C4-2B (cell line): ENCODE measurements around the gene POLR3A.

Experiments used
- H3K27ac ChIP-seq: fragments of 450-650 bp; 2 replicates; pipeline ENCODE4 v1.5.1; 2017
- CTCF ChIP-seq: fragments of 450-650 bp; conservative IDR thresholded peaks from 2 replicates; pipeline ENCODE4 v1.5.1; 2017; ENCODE audit warnings: mild to moderate bottlenecking
- ZFX ChIP-seq: fragments of 450-650 bp; IDR thresholded peaks from 2 replicates; pipeline ENCODE4 v1.6.1; 2017

Gene POLR3A

DNA sequence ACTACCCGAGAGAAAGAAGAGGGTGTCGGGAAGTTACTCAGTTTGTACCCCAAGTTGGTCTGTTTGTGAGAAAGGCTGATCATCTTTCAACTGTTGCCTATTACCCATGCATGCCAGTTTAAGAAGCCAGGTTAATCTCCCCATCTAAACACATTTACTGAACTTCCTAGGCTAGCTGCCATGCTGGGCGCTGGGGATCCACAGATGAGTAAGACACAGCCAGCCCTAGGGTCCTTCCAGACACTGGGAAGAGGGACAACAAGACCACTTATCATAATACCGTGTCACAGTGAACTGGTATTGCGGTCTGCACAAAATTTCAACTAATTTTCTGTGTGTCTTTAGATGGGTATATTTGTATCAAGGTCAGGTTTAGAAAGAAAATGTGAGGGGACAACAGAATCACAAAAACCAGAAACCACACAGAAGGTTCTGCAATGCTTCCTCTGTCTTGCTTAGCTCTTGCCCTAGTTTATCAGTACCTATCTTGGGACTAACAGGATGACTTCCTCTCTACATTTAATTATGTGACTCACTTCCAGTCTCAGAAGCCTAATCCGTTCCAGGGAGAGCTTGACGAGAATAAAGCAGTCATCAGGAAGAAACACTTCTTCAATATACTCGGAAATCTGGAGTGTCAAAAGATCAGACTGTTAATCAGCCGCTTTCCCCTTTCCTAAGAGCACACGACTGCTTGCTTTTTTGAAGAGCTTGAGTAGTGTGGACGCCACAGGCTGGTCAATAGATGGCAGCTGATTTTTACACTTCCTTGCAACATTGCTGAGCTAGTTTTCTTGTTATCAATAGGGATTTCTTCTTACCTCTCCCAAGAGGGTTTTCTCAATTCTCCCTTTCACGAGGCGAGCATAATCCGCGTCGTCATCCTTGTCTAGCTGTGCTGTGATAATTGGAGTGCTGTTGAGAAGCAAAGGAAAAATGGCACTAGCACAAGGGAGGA lies 45.7 kb downstream of the POLR3A start:
- TF ChIP-seq ZFX (no peak), CTCF (no peak)
- H3K27ac ChIP-seq: no peak overlapping the region

DNA sequence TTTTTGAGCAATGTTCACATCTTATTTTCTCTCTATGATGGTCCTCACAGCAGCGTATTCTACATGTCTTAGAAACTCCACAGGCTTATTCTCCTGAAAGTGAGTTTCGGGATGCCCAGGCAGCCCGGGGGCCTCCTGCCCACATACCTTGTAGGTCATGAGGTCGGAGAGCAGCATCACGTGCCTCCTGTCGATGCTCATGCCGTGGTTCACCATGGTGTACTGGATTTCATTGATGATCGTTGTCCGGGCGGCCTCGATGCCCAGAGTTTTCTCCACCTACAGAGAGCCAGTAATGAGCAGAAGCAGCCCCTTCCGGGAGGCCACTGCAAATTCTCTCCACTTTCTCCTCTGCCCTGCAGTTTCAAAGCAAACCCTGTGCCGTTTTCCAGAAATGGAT lies 48.0 kb downstream of the POLR3A start:
- H3K27ac ChIP-seq: no peak overlapping the region
- no peak for TF ChIP-seq ZFX
- TF ChIP-seq CTCF: no peak

- no peak overlapping the region for H3K27ac ChIP-seq
- TF ChIP-seq ZFX (no peak), CTCF (no peak)
Observed at GRCh38 chr10:77979221-77979620, 50.1 kb downstream of the POLR3A start.

- no peak overlapping the region for H3K27ac ChIP-seq
- TF ChIP-seq ZFX (no peak), CTCF (no peak)
Observed at GRCh38 chr10:77978360-77978759, 51.0 kb downstream of the POLR3A start.

DNA sequence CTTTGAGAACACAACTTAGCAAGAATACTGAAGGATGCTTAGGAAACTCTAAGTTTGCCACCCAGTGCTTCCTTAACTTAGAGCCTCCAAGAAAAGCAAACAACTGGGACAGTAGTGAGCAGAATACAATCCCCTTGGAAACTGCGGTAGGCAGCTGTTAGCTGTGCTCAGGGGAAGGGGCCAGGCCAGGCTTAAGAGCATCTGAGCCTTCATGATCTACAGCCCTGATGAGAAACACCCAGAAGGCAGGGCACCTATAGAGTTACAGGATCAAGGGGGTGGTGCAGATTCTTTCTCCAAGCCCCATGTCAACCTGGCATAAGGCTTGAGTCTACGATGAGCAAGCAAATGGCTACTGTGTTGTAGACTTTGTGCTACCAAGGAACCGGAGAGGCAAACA lies 51.4 kb downstream of the POLR3A start:
- no peak for TF ChIP-seq ZFX
- TF ChIP-seq CTCF: no peak
- no peak overlapping the region for H3K27ac ChIP-seq

GRCh38 chr10:77977016-77977415 lies 52.3 kb downstream of the POLR3A start:
- TF ChIP-seq CTCF (no peak), ZFX (no peak)

GRCh38 chr10:77975086-77975666 lies 54.1 kb downstream of the POLR3A start:
- H3K27ac ChIP-seq: no peak overlapping the region
- TF ChIP-seq ZFX: no peak
- TF ChIP-seq CTCF: no peak

More at GRCh38 chr10:77977016-77977415, 52.3 kb downstream of the POLR3A start:
- H3K27ac ChIP-seq: no peak overlapping the region
